ENCODE results near the gene UBE2Z.
A peak's percentile ranks its signal among the peaks of the same experiment; 100 is the strongest.

Gene UBE2Z

DNA sequence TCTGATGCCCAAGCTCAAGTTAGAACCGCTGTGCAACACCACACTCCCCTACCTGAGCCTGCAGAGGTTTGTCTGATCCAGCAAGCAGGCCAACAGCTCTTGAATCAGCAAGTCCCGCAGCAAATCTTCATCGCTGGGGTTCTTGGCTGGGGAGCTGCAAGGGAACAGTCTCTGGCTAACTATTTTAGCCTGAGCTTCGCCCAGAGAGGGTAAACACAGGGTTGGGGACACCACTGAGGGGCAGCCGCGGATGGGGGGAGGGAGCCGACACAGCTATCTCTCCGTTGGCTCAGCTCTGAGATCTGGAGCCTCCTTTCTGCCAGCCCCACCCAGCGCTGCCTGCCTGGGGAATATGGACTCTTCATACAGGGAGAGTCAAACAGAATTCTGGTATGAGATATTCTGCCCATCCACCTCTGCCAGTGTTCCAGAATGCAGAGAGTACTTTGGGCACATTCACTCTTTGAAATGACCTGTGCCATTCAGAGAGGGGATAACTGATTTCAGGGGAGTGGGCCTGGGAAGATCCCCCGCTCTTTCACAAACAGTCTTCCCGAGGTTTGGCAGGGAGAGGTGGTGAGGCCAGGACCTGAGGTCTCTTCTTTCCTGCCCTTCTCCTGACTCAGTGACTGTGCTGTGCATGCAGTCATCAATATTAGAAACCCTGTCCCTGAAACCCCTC, 52.8 kb downstream of the UBE2Z start:
- DNase-seq (ENCODE audit: low read depth): no peak
- no peak for TF ChIP-seq POLR2A (IDR thresholded peaks at IDR 0.05; ENCODE audit: extremely low read depth, insufficient read length)
- TF ChIP-seq, protein P1, sequence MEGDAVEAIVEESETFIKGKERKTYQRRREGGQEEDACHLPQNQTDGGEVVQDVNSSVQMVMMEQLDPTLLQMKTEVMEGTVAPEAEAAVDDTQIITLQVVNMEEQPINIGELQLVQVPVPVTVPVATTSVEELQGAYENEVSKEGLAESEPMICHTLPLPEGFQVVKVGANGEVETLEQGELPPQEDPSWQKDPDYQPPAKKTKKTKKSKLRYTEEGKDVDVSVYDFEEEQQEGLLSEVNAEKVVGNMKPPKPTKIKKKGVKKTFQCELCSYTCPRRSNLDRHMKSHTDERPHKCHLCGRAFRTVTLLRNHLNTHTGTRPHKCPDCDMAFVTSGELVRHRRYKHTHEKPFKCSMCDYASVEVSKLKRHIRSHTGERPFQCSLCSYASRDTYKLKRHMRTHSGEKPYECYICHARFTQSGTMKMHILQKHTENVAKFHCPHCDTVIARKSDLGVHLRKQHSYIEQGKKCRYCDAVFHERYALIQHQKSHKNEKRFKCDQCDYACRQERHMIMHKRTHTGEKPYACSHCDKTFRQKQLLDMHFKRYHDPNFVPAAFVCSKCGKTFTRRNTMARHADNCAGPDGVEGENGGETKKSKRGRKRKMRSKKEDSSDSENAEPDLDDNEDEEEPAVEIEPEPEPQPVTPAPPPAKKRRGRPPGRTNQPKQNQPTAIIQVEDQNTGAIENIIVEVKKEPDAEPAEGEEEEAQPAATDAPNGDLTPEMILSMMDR (IDR thresholded peaks at IDR 0.05; ENCODE audit: low read depth, low read length): no peak
- H3K4me3 ChIP-seq (ENCODE audit: low read depth, low read length): no peak overlapping the region

DNA sequence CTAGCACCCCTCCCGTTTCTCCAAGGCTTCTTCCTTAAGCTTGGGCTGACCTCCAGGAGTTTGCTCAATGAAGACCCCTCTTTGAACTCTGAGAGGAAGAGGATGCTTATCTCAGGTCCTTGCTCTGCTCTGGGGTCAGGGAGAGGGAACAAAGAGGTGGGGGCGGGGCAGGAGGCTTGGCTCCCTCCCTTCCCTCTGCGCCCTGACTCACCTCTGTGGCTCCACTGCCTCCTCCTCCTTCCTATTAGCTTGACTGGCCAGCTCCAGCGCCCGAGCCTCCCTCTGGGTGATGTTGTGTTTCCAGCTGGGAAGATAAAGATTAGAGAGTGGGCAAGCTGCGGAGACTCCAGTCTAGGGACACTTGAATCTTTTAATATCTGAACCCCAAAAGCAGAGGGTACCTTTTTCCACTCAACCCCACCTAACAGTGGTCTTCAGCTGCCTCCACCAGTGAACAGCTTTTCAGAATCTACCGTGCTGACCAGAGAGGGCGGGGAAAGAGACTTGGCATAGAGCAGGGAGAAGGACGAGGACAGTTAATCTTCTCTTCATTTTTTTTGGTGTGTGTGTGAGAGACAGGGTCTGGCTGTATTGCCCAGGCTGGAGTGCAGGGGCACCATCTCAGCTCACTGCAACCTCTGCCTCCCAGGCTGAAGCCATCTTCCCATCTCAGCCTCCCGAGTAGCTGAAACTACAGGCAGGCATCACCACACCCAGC, 53.5 kb downstream of the UBE2Z start:
- TF ChIP-seq MYC (IDR thresholded peaks at IDR 0.05; ENCODE audit: low read depth, low read length) (no peak), POLR2A (IDR thresholded peaks at IDR 0.05; ENCODE audit: extremely low read depth, insufficient read length) (no peak)
- TF ChIP-seq, protein P1 (IDR thresholded peaks at IDR 0.05; ENCODE audit: low read depth, low read length): no peak
- TF ChIP-seq, protein P2, sequence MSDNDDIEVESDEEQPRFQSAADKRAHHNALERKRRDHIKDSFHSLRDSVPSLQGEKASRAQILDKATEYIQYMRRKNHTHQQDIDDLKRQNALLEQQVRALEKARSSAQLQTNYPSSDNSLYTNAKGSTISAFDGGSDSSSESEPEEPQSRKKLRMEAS (IDR thresholded peaks at IDR 0.05; ENCODE audit: low read depth, low read length): no peak
- peak; percentile 35 for DNase-seq (ENCODE audit: low read depth)
- no peak overlapping the region for H3K4me3 ChIP-seq (ENCODE audit: low read depth, low read length)

DNA sequence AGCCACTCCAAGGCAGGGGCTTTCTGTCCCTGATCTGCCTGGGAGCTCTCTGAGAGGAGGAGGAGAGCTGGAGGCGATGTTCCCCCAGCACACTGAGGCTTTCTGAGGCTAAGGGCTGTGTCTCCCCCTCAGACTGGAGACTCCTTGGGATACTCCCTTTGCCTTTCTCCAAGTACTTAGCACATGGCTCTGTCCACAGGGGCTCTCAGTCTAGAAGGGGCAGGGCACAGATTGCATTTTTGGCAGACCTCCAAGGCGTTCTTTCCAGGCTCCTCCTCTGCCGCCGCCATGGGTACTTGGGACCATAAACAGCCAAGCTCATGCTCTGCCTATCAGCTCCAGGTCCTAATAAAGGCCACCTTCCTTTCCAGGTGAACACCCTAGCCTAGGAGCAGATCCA, 62.0 kb downstream of the UBE2Z start:
- TF ChIP-seq POLR2A (IDR thresholded peaks at IDR 0.05; ENCODE audit: extremely low read depth, insufficient read length): no peak
- TF ChIP-seq, protein P2 (IDR thresholded peaks at IDR 0.05; ENCODE audit: low read depth, low read length): no peak
- TF ChIP-seq, protein P1 (IDR thresholded peaks at IDR 0.05; ENCODE audit: low read depth, low read length): no peak
- DNase-seq (ENCODE audit: low read depth): no peak

DNA sequence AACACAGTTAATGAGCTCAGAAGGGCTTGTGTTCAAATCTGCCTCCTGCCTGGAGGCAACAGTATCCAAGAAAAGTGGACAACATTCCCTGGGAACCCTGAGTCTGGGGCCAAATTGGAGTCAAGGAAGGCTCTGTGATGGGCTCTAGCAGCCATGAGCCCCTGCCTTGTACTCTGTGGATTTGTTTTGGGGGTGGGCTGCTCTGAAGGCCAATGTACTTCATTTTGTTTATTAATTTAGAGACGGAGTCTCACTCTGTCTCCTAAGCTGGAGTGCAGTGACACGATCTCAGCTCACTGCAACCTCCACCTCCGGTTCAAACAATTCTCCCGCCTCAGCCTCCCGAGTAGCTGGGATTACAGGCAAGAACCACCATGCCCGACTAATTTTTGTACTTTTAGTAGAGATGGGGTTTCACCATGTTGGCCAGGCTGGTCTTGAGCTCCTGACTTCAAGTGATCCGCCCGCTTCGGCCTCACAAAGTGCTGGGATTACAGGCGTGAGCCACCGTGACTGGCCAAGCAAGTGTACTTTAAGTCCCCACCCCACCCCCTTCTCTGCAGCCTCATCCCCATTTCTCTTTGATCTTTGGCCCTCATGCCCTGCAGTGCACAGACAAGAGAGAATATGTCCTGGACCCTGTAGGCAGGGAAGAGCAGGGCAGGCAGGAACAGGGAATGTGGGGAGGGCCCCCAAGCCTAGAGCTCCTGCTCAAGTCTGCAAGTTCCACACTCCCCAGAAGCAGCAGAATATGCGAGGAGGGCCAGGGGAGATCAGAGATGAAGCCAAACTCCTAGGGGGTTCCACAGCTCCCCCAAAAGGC, 62.9 kb downstream of the UBE2Z start:
- no peak overlapping the region for H3K4me3 ChIP-seq (ENCODE audit: low read depth, low read length)
- TF ChIP-seq POLR2A (IDR thresholded peaks at IDR 0.05; ENCODE audit: extremely low read depth, insufficient read length) (no peak), MYC (IDR thresholded peaks at IDR 0.05; ENCODE audit: low read depth, low read length) (no peak)
- TF ChIP-seq, protein P2 (IDR thresholded peaks at IDR 0.05; ENCODE audit: low read depth, low read length): no peak
- TF ChIP-seq, protein P1 (IDR thresholded peaks at IDR 0.05; ENCODE audit: low read depth, low read length): no peak
- no peak for DNase-seq (ENCODE audit: low read depth)

More for the DNA sequence above, 62.0 kb downstream of the UBE2Z start:
- H3K4me3 ChIP-seq (ENCODE audit: low read depth, low read length): no peak overlapping the region

DNA sequence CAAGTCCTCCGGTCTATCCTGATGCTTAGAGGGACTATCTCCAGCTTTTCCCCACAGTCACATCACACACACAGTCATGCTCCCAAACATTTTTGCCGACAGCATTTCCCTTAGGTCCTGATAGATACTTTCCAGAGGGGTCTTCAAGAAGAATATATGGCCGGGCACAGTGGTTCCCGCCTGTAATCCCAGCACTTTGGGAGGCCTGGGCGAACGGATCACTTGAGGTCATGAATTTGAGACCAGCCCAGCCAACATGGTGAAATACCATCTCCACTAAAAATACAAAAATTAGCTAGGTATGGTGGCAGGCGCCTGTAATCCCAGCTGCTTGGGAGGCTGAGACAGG, 64.5 kb downstream of the UBE2Z start:
- TF ChIP-seq, protein P2 (IDR thresholded peaks at IDR 0.05; ENCODE audit: low read depth, low read length): no peak
- TF ChIP-seq, protein P1 (IDR thresholded peaks at IDR 0.05; ENCODE audit: low read depth, low read length): no peak
- TF ChIP-seq POLR2A (IDR thresholded peaks at IDR 0.05; ENCODE audit: extremely low read depth, insufficient read length): no peak
- no peak for TF ChIP-seq MYC (IDR thresholded peaks at IDR 0.05; ENCODE audit: low read depth, low read length)
- DNase-seq (ENCODE audit: low read depth): no peak
- H3K4me3 ChIP-seq (ENCODE audit: low read depth, low read length): no peak overlapping the region
